ENCODE results near the gene LRRC14B.

GRCh38 chr5:191036-191948 lies at the start of gene LRRC14B:
- TF ChIP-seq POLR2AphosphoS5 (IDR thresholded peaks at IDR 0.05; ENCODE audit: low read depth, low read length) (no peak), POLR2A (IDR thresholded peaks at IDR 0.05; ENCODE audit: low read depth, low read length) (no peak)
